HG02884 (cell line): Measurements from ENCODE around the gene MUC13.
A peak's percentile ranks its signal among the peaks of the same experiment; 100 is the strongest.

ENCODE experiments used
- ATAC-seq: cut with Tn5 transposase; IDR thresholded peaks from one replicate; pipeline ENCODE4 v1.9.1; 2021; ENCODE audit warnings: mild to moderate bottlenecking, moderate library complexity; ENCODE audit not compliant: unreplicated experiment

MUC13 gene

GRCh38 chr3:124904835-124905492, 29.6 kb downstream of the MUC13 start:
- ATAC-seq, result no peak

GRCh38 chr3:124903896-124904834, 30.4 kb downstream of the MUC13 start:
- ATAC-seq, result no peak

- ATAC-seq, result no peak
Measured at GRCh38 chr3:124896824-124897526, 37.6 kb downstream of the MUC13 start.

- no peak for ATAC-seq
Measured at GRCh38 chr3:124895756-124896155, 38.8 kb downstream of the MUC13 start.

- no peak for ATAC-seq
Measured at GRCh38 chr3:124893526-124893925, 41.0 kb downstream of the MUC13 start.

GRCh38 chr3:124890573-124891190, 43.9 kb downstream of the MUC13 start:
- ATAC-seq, result no peak

GRCh38 chr3:124888482-124889441, 45.8 kb downstream of the MUC13 start:
- ATAC-seq, result no peak

GRCh38 chr3:124887932-124888298, 46.6 kb downstream of the MUC13 start:
- no peak for ATAC-seq

- peak; percentile 73 for ATAC-seq
Measured at GRCh38 chr3:124887177-124887931, 47.2 kb downstream of the MUC13 start, which contains the start of gene ITGB5. Gene ITGB5, minus strand, starts transcription at chr3:124887365. Its CDS starts 365 bp downstream, at chr3:124887000.

GRCh38 chr3:124886168-124887056, 48.1 kb downstream of the MUC13 start:
- peak; percentile 40 for ATAC-seq

- ATAC-seq, result no peak
Measured at GRCh38 chr3:124885466-124886167, 48.9 kb downstream of the MUC13 start.

- ATAC-seq, result no peak
Measured at GRCh38 chr3:124884474-124885101, 50.0 kb downstream of the MUC13 start.

GRCh38 chr3:124883766-124884473, 50.6 kb downstream of the MUC13 start:
- ATAC-seq, result no peak

GRCh38 chr3:124882816-124883747, 51.5 kb downstream of the MUC13 start:
- no peak for ATAC-seq

GRCh38 chr3:124881976-124882697, 52.4 kb downstream of the MUC13 start:
- ATAC-seq, result no peak
